Immature natural killer cell (primary cell): ENCODE measurements around the gene BCDIN3D. TPM values are rescaled to one million over a fixed set of nuclear protein-coding genes. Genes with fewer than 3 reads are reported as not detected.
A peak's percentile ranks its signal among the peaks of the same experiment; 100 is the strongest.
"Not testable (repeated sequence)": the region's sequence is repeated elsewhere in the genome, so short reads cannot be mapped to it uniquely, and the experiment has no call there.

Experiments used
- DNase-seq, 3 donors: peaks; one replicate each; pipeline ENCODE4 v3.0.0; 2022; ENCODE audit warnings: mixed read lengths in 1 of 3
- H3K27ac Mint-ChIP-seq, 6 donors: one replicate each; pipeline ENCODE4 v1.8.0; 2020; ENCODE audit warnings: mixed read lengths in 6 of 6, mild to moderate bottlenecking in 5 of 6, inconsistent platforms in 4 of 6, moderate library complexity in 3 of 6
- H3K27me3 Mint-ChIP-seq, 3 donors: one replicate each; pipeline ENCODE4 v1.8.0; 2020 to 2021; ENCODE audit warnings: low read depth in 3 of 3, mild to moderate bottlenecking in 3 of 3, mixed read lengths in 3 of 3, moderate library complexity in 3 of 3, inconsistent platforms in 1 of 3
- H3K36me3 Mint-ChIP-seq, 3 donors: one replicate each; pipeline ENCODE4 v1.8.0; 2020; ENCODE audit warnings: mixed read lengths in 3 of 3, inconsistent platforms in 2 of 3, mild to moderate bottlenecking in 2 of 3
- H3K4me1 Mint-ChIP-seq, 2 donors: one replicate each; pipeline ENCODE4 v1.8.0; 2020; ENCODE audit warnings: inconsistent platforms in 2 of 2, mild to moderate bottlenecking in 2 of 2, mixed read lengths in 2 of 2, moderate library complexity in 1 of 2
- H3K4me3 Mint-ChIP-seq, 5 donors: one replicate each; pipeline ENCODE4 v1.8.0; 2020; ENCODE audit warnings: mild to moderate bottlenecking in 5 of 5, mixed read lengths in 5 of 5, inconsistent platforms in 3 of 5, moderate library complexity in 3 of 5
- H3K9me3 Mint-ChIP-seq, 6 donors: one replicate each; pipeline ENCODE4 v1.8.0; 2020; ENCODE audit warnings: mild to moderate bottlenecking in 6 of 6, mixed read lengths in 6 of 6, inconsistent platforms in 4 of 6, moderate library complexity in 3 of 6
- polyA plus RNA-seq, 3 donors: library from polyadenylated mRNA; unstranded; fragments of 300-500 nt; fragmentation: Illumina TruSeq; gene quantifications; one replicate each; pipeline ENCODE4 v1.2.3, GENCODE V29; 2021

The BCDIN3D gene
- polyA plus RNA-seq, 3 donors from 2014 or later, result 3.0 to 5.1 (median 4.5) TPM

GRCh38 chr12:49871263-49871561, 28.3 kb upstream of the BCDIN3D start:
- no peak for DNase-seq
- Mint-ChIP-seq H3K27me3 (peaks cover 0 to 3% (median 2%) of the 10 kb centered on the region in 3 donors), H3K4me1 (peaks cover 0 to 2% of the 10 kb centered on the region in 2 donors), H3K4me3 (no peak overlapping the region), H3K36me3 (no peaks in the 10 kb centered on the region), H3K9me3 (no peaks in the 10 kb centered on the region), H3K27ac (no peak overlapping the region)

- Mint-ChIP-seq H3K9me3 (no peaks in the 10 kb centered on the region), H3K27ac (no peak overlapping the region), H3K4me1 (peaks cover 0 to 2% of the 10 kb centered on the region in 2 donors), H3K27me3 (peaks cover 0 to 4% (median 3%) of the 10 kb centered on the region in 3 donors), H3K36me3 (no peaks in the 10 kb centered on the region), H3K4me3 (no peak overlapping the region)
- DNase-seq, result no peak
Observed at GRCh38 chr12:49870501-49871262, 27.8 kb upstream of the BCDIN3D start.

GRCh38 chr12:49869816-49870500, 27.1 kb upstream of the BCDIN3D start:
- H3K4me1 Mint-ChIP-seq, result peaks cover 0 to 2% of the 10 kb centered on the region in 2 donors
- H3K4me3 Mint-ChIP-seq, result no peak overlapping the region
- H3K36me3 Mint-ChIP-seq, result no peaks in the 10 kb centered on the region
- no peaks in the 10 kb centered on the region for H3K9me3 Mint-ChIP-seq
- H3K27me3 Mint-ChIP-seq, result peaks cover 0 to 7% (median 3%) of the 10 kb centered on the region in 3 donors
- no peak overlapping the region for H3K27ac Mint-ChIP-seq
- no peak for DNase-seq

- H3K4me1 Mint-ChIP-seq, result peaks cover 0 to 2% of the 10 kb centered on the region in 2 donors
- no peak overlapping the region for H3K4me3 Mint-ChIP-seq
- no peaks in the 10 kb centered on the region for H3K9me3 Mint-ChIP-seq
- peaks cover 0 to 10% (median 3%) of the 10 kb centered on the region in 3 donors for H3K27me3 Mint-ChIP-seq
- H3K36me3 Mint-ChIP-seq, result no peaks in the 10 kb centered on the region
- H3K27ac Mint-ChIP-seq, result no peak overlapping the region
- DNase-seq, result no peak
Observed at GRCh38 chr12:49868952-49869815, 26.3 kb upstream of the BCDIN3D start.

- Mint-ChIP-seq H3K4me3 (no peak overlapping the region), H3K27me3 (peaks cover 0 to 12% (median 3%) of the 10 kb centered on the region in 3 donors), H3K4me1 (peaks cover 0 to 2% of the 10 kb centered on the region in 2 donors), H3K9me3 (no peaks in the 10 kb centered on the region), H3K36me3 (no peaks in the 10 kb centered on the region), H3K27ac (no peak overlapping the region)
- DNase-seq, result no peak
Observed at GRCh38 chr12:49868449-49868848, 25.5 kb upstream of the BCDIN3D start.

DNA sequence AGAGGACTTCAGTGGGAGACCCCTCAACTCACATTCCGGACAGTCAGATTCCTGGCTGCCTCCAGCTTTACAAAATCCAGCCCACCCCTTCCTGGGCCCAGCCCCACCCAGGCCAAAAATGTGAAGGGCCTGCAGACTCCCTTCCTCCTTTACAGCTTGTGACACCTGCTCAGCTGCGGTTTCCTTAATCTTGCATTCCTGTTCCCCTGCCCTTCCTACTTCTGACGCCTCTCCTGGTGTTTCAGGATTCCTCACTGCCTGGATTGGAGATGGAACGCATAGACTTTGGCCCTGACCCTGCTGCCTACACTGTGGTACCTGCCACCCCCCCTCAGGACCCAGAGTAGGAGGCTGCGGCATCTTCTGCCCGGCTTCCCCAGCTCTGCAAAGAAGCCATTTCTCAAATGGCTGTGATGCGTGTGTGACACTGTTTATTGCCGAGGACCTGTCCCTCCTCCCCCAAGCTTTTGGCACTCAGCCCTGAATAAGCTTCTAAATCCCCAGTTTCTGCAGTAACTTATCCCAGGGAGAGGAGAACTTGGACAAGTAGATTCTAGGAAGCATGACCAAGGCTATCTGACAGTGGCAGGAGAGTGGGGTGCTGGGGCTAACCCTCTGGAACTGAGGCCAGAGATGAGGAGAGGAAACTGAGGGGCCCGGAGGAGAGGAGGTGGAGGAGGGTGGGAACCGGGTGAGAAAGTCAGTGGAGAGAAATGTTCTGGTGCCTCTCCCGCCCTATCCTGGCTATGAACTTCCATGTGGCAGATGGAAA, 24.9 kb upstream of the BCDIN3D start:
- no peak overlapping the region for H3K27ac Mint-ChIP-seq
- H3K9me3 Mint-ChIP-seq, result no peaks in the 10 kb centered on the region
- peaks cover 0 to 2% of the 10 kb centered on the region in 2 donors for H3K4me1 Mint-ChIP-seq
- peaks cover 0 to 14% (median 3%) of the 10 kb centered on the region in 3 donors for H3K27me3 Mint-ChIP-seq
- no peaks in the 10 kb centered on the region for H3K36me3 Mint-ChIP-seq
- DNase-seq, result no peak
- H3K4me3 Mint-ChIP-seq, result no peak overlapping the region

DNA sequence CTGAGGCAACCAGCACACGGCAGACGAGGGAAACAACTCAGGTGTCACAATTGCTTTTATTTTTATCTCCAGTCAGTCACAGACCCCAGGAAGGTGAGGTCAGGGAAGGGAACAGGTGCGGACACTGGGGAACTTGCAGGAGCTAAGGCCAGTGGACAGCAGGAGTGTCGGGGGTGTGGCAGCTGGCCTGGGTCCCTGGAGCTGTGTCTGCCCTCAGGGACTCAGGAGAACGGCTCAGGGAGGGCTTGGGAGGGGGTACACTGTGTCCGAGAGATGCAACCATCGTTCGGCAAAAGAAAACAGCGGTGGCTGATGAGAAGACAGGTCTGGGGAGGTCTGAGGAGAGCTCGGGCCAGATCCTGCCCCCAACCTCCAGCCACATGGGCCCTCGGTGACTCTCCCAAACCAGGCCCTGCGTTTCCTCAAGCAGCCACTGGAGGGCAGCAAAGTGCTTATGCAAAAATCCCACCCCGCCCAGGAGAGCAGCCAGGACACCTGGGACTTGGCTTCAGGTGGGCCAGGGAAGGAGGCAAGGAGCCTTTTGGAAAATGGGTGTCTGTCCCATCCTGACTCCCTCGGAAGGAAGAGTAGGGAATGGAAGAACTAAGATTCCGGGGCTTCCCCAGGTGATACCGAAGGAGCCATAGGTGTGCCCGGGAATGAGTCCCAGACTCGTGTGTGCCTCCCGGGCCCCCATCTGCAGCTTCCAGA, 24.1 kb upstream of the BCDIN3D start:
- H3K27ac Mint-ChIP-seq, result peak overlapping the region in 1 of 6 donors; percentile 17
- H3K4me1 Mint-ChIP-seq, result peaks cover 0 to 2% of the 10 kb centered on the region in 2 donors
- no peak overlapping the region for H3K4me3 Mint-ChIP-seq
- H3K27me3 Mint-ChIP-seq, result peaks cover 0 to 14% (median 3%) of the 10 kb centered on the region in 3 donors
- no peaks in the 10 kb centered on the region for H3K36me3 Mint-ChIP-seq
- no peaks in the 10 kb centered on the region for H3K9me3 Mint-ChIP-seq
- DNase-seq, result peak; percentile 56 to 67 (median 67)

DNA sequence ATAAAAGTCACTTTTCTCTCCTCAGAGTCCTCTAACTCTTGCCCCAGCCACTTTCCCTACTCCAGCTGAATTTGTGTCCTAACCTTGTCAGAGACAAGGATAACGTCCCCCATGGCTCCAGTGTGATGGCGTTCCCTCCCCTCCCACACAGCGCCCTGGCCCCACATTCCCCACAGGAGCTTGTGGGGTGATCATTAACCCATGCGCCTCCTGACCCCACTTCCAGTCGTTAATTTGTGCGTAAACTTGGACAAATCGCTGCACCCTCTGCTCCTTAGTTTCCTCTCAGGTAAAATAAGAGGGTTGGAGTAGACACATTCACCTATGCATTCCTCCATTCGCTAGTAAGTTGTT, 22.9 kb upstream of the BCDIN3D start:
- Mint-ChIP-seq H3K27me3 (peaks cover 0 to 14% (median 3%) of the 10 kb centered on the region in 3 donors), H3K4me1 (peaks cover 0 to 2% of the 10 kb centered on the region in 2 donors), H3K36me3 (no peaks in the 10 kb centered on the region), H3K4me3 (no peak overlapping the region), H3K9me3 (no peaks in the 10 kb centered on the region), H3K27ac (no peak overlapping the region)
- no peak for DNase-seq

DNA sequence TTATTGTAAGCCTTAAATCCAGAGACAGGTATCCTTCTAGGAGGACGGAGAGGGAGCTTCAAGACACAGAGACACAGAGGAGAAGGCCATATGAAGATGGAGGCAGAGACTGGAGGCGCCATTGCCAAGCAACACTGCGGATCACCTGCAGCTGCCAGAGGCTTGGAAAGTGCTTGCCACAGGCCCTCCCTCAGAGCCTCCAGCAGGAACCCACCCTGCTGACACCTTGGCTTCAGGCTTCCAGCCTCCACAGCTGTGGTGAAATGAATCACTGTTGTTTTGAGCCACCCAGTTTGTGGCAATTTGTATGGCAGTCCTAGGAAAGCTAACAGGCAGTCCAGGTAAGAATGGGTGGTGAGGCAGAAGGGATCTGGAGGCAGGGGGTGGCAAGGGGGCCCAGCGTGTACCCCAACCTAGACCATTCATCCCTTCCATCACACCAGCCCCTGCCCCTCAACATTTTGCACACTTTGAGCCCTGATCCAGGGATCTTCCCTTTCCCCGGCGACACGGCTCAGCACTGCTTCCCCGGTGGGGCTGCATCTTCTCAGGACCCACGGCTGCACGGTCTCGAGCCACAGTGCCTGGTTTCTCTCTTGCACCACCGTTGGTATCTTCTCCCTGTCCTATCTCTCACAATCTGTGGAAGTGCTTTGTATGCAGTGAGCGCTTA, 22.3 kb upstream of the BCDIN3D start:
- H3K27me3 Mint-ChIP-seq, result peaks cover 0 to 14% (median 3%) of the 10 kb centered on the region in 3 donors
- H3K4me1 Mint-ChIP-seq, result peaks cover 0 to 2% of the 10 kb centered on the region in 2 donors
- no peaks in the 10 kb centered on the region for H3K9me3 Mint-ChIP-seq
- H3K4me3 Mint-ChIP-seq, result no peak overlapping the region
- H3K36me3 Mint-ChIP-seq, result no peaks in the 10 kb centered on the region
- H3K27ac Mint-ChIP-seq, result no peak overlapping the region
- DNase-seq, result no peak

GRCh38 chr12:49864798-49865090, 21.8 kb upstream of the BCDIN3D start:
- H3K36me3 Mint-ChIP-seq, result no peaks in the 10 kb centered on the region
- no peak overlapping the region for H3K27ac Mint-ChIP-seq
- H3K4me1 Mint-ChIP-seq, result peaks cover 0 to 2% of the 10 kb centered on the region in 2 donors
- peaks cover 0 to 14% (median 3%) of the 10 kb centered on the region in 3 donors for H3K27me3 Mint-ChIP-seq
- no peaks in the 10 kb centered on the region for H3K9me3 Mint-ChIP-seq
- H3K4me3 Mint-ChIP-seq, result no peak overlapping the region
- DNase-seq, result no peak

DNA sequence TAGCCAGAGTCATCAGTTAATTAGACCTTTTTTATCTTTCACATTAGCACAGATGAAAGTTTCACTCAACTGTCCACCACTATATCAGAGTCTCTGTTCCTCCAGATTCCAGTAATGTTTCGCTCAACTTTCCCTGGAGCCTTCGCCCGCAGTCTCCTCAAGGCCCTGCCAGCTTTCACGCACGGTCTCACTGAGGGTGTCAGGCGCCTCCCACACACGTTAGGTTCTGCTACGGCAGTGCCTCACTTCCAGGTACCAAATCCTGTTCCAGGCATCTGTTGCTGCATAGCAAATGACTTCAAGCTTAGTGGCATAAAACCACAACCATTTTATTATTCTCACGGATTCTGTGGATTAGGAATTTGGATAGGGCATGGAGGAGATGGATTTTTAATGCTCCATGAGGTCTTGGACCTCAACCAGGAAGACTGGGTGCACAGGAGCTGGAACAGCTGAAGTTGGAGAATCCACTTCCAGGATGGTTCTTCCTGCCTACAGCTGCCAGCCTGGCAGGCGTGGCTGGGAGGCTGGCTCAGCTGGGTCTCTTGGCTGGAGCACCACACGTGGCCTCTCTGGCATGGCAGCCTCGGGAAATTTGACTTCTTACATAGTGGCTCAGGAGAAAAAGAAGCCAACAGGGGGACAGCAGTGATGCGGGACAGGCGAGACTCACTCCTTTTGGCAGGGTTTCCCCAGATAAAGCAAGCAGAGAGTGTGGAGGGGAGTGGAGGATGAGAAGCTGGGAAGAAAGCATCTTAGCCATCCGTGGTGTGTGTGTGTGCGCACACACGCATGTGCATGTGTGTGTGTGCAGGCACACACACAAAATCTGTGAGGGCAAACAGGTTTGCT, 21.3 kb upstream of the BCDIN3D start:
- peaks cover 0 to 2% of the 10 kb centered on the region in 2 donors for H3K4me1 Mint-ChIP-seq
- H3K36me3 Mint-ChIP-seq, result no peaks in the 10 kb centered on the region
- H3K27ac Mint-ChIP-seq, result no peak overlapping the region
- H3K9me3 Mint-ChIP-seq, result no peaks in the 10 kb centered on the region
- H3K4me3 Mint-ChIP-seq, result no peak overlapping the region
- H3K27me3 Mint-ChIP-seq, result peaks cover 0 to 13% (median 3%) of the 10 kb centered on the region in 3 donors
- DNase-seq, result no peak

- H3K9me3 Mint-ChIP-seq, H3K4me3 Mint-ChIP-seq, DNase-seq, H3K4me1 Mint-ChIP-seq, H3K36me3 Mint-ChIP-seq, H3K27ac Mint-ChIP-seq: not testable (repeated sequence)
- peaks cover 0 to 17% (median 0%) of the 10 kb centered on the region in 3 donors for H3K27me3 Mint-ChIP-seq
Observed at GRCh38 chr12:49860921-49861320, 18.0 kb upstream of the BCDIN3D start.
